Fibroblast of villous mesenchyme (primary cell): ENCODE data around the gene LRCH1. TPM values are rescaled to one million over a fixed set of nuclear protein-coding genes. Genes with fewer than 3 reads are reported as not detected.

ENCODE experiments used
- DNase-seq: peaks from one replicate; pipeline ENCODE4 v3.0.0-alpha.2; 2010; ENCODE audit warnings: low read depth
- H3K4me3 ChIP-seq: 2 replicates; pipeline ENCODE4 v1.5.1; 2011; ENCODE audit warnings: low read depth, mild to moderate bottlenecking, low read length
- total RNA-seq: library from RNA; depleted of rRNA; stranded (reverse); fragments of >200 nt; gene quantifications from 2 replicates; pipeline ENCODE4 v1.2.3, GENCODE V29; 2012
- TF ChIP-seq, protein P1 (sequence below): IDR thresholded peaks from 2 replicates; pipeline ENCODE4 v1.5.1; 2012; ENCODE audit warnings: low read depth, mild to moderate bottlenecking, low read length; ENCODE audit not compliant: insufficient read depth

LRCH1 gene
- total RNA-seq, 1 donor: 9.1 TPM

DNA sequence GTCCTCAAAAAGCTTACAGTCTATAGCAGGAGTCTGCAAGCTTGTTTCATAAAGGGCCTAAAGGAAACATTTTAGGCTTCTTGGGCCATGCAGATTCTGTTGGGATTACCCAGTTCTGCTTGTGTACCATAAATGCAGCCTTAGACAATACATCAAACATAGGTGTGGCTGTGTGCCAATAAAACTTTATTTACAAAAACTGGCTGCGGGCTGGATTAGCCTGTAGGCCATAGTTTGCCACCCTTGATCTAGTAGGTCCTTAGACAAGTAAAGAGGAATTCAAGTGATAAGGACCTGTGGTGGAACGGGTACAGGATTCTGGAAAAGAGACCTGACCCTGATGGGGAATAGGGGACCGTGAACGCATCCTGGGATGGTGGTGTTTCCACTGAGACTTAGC, 192.1 kb downstream of the LRCH1 start:
- no peak overlapping the region for H3K4me3 ChIP-seq
- DNase-seq: no peak
- TF ChIP-seq, protein P1, sequence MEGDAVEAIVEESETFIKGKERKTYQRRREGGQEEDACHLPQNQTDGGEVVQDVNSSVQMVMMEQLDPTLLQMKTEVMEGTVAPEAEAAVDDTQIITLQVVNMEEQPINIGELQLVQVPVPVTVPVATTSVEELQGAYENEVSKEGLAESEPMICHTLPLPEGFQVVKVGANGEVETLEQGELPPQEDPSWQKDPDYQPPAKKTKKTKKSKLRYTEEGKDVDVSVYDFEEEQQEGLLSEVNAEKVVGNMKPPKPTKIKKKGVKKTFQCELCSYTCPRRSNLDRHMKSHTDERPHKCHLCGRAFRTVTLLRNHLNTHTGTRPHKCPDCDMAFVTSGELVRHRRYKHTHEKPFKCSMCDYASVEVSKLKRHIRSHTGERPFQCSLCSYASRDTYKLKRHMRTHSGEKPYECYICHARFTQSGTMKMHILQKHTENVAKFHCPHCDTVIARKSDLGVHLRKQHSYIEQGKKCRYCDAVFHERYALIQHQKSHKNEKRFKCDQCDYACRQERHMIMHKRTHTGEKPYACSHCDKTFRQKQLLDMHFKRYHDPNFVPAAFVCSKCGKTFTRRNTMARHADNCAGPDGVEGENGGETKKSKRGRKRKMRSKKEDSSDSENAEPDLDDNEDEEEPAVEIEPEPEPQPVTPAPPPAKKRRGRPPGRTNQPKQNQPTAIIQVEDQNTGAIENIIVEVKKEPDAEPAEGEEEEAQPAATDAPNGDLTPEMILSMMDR: no peak

DNA sequence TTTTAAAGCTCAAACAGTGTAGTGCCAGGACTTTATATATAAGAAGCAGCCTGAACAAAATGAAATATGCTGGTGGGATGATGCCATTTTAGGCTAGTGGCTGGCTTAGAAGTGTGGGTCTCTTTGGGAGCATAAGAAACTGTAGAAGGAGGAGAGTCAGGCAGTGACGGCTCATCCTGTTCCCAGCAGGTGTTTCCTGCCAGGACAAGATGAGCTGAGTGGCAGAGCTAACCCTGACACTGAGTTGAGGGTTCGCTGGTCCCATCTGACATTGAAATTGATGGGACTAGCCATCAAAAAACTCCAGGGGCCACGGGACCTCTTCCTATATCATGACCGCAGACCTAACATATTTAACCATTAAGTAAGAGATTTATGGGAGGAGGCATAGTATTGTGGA, 192.7 kb downstream of the LRCH1 start:
- DNase-seq: no peak
- TF ChIP-seq, protein P1: no peak
- H3K4me3 ChIP-seq: no peak overlapping the region

DNA sequence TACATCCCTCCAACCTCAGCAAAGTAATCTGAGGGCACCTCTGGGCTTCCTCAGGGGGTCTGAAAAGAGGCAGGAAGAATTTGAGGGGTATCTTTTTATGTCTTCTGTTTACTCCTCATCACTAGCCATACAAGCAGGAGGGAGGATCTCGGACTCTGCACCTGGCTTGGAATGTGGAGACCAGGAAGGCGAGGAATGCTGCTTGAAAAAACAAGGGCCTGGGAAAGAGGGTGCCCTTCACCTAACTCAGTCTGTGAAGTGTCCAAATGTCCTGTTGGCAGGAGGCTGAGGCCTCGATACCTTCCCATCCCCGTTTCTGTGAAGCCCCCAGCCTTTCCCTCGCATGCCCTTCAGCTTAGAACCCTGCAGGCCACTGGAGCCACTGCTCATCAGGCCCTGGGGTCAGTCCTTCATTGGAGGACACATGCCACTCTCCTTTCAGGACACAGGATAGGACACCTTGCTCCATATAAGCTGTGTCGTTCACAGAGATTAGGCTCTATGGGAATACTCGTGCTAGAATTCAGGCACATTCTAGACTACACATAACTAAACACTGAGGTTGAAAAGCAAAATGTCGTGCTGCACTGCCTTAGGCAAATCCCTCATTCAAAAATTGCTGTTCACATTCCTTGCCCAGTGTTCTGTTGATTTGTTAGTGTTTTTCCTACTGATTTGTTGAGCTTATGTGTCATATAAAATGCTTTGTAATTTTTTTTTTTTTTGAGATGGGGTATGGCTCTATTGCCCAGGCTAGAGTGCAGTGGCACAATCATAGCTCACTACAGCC, 194.3 kb downstream of the LRCH1 start:
- TF ChIP-seq, protein P1: no peak
- DNase-seq: no peak
- no peak overlapping the region for H3K4me3 ChIP-seq

DNA sequence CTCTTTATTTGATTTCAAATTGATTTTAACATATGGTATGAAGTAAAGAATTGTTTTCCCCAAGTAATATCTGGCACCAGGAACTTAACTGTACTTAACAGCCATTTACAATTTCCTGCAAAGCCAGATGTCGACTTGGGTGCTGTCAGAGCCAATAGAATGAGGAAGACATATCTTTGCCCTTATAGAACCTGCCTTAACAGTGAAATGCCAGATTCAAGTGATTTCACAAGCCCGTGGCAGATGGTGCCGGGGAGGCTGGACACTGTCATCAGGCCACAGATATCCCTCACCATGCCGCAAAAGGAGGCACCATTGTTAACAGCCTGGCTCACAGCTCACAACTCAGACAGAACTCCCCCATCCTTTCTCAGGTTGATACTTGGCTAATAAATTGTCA, 195.3 kb downstream of the LRCH1 start:
- H3K4me3 ChIP-seq: no peak overlapping the region
- peak; percentile 61 for DNase-seq
- TF ChIP-seq, protein P1: no peak

DNA sequence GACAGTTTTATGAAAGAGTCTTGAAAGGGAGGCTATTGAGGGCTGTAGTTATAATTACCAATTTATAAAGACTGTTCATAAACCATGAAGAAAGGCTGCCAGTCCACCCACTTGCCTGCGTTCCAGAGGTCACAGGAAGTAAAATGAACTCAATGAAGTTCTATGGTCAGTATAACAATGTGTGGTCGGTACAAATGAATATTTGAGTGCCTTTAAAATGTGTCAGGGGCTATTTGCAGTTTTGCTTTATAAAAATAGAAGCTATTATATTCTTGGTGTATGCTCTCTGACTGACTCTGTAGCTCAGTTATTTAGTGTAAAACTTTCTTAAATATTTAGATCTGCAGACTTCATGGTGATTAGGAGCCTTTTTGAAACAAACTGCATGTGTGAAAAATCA, 197.0 kb downstream of the LRCH1 start:
- no peak overlapping the region for H3K4me3 ChIP-seq
- DNase-seq: no peak
- TF ChIP-seq, protein P1: no peak

DNA sequence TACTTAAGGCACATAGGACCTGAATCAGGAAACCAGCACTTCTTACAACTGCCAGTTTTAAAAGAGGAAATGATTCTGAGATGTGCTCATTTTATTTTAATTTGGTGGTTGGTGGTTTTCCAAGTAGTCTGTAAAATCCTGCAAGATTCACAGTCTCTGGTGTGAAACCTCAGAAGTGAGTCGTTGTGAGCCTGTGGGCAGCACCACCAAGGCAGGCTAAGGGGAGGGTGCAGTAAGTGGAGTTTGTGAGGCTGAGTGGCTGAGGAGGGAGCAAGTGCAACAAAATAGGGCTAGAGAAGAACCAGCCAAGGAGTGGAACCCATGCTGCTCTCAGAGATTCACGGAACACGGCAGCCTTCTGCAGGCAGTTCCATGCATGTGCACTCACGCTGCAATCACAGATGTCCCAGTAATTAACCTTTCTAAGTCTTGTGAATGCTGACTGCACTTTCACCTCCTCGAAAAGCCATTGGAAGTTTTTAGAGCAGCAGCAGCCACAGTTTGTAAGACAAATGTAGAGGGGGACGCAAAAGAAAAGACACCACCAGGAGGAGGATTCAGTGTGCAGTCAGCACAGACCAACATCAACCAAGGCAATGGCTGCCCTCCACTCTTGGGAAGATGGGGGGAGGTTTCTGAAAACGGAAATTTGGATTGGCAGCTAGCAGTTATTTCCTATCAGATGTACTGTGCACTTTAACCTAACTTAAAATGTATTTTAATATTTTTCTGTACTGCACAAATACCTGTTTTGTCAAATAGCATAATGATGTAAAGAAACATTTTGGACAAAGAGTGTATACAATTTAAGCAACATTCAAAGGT, 199.1 kb downstream of the LRCH1 start:
- TF ChIP-seq, protein P1: peak; percentile 6
- DNase-seq: no peak
- H3K4me3 ChIP-seq: no peak overlapping the region
